H9 (cell line): ENCODE results near the gene MIEF1. TPM values are rescaled to one million over a fixed set of nuclear protein-coding genes. Genes with fewer than 3 reads are reported as not detected.
A peak's percentile ranks its signal among the peaks of the same experiment; 100 is the strongest.

ENCODE experiments used
- DNase-seq: peaks from one replicate; pipeline ENCODE4 v3.0.0-alpha.2; 2017
- H2AFZ ChIP-seq: one replicate; pipeline ENCODE4 v1.6.1; 2013; ENCODE audit warnings: mild to moderate bottlenecking, low read length, control low read depth, moderate library complexity
- H2AK5ac ChIP-seq: 2 replicates; pipeline ENCODE4 v1.6.1; 2013; ENCODE audit warnings: low read length, control low read depth, mixed read lengths; ENCODE audit not compliant: insufficient read length
- H2BK120ac ChIP-seq: one replicate; pipeline ENCODE4 v1.6.1; 2013; ENCODE audit warnings: low read depth, mild to moderate bottlenecking, low read length, control low read depth, inconsistent platforms; ENCODE audit not compliant: poor library complexity, severe bottlenecking
- H2BK12ac ChIP-seq: 2 replicates; pipeline ENCODE4 v1.6.1; 2013; ENCODE audit warnings: low read length, control low read depth, mixed read lengths, low read depth; ENCODE audit not compliant: insufficient read length
- H2BK15ac ChIP-seq: 2 replicates; pipeline ENCODE4 v1.6.1; 2013; ENCODE audit warnings: low read depth, low read length, control low read depth
- H2BK20ac ChIP-seq: one replicate; pipeline ENCODE4 v1.6.1; 2013; ENCODE audit warnings: low read depth, mild to moderate bottlenecking, low read length, control low read depth, inconsistent platforms; ENCODE audit not compliant: poor library complexity, severe bottlenecking
- H2BK5ac ChIP-seq: 2 replicates; pipeline ENCODE4 v1.6.1; 2013; ENCODE audit warnings: low read length, control low read depth, mixed read lengths; ENCODE audit not compliant: insufficient read length
- H3K14ac ChIP-seq: 2 replicates; pipeline ENCODE4 v1.6.1; 2013; ENCODE audit warnings: low read length, control low read depth; ENCODE audit not compliant: insufficient read depth
- H3K18ac ChIP-seq: 2 replicates; pipeline ENCODE4 v1.6.1; 2013; ENCODE audit warnings: low read depth, mild to moderate bottlenecking, mixed read lengths, low read length, control low read depth; ENCODE audit not compliant: insufficient read length
- H3K23ac ChIP-seq: 2 replicates; pipeline ENCODE4 v1.6.1; 2013; ENCODE audit warnings: low read length, control low read depth, mixed read lengths, low read depth; ENCODE audit not compliant: insufficient read length
- H3K23me2 ChIP-seq: 2 replicates; pipeline ENCODE4 v1.6.1; 2013; ENCODE audit warnings: low read depth, mild to moderate bottlenecking, mixed read lengths, low read length, control low read depth; ENCODE audit not compliant: insufficient read length, poor library complexity, severe bottlenecking
- H3K27ac ChIP-seq: 2 replicates; pipeline ENCODE4 v1.5.1; 2013; ENCODE audit warnings: low read length, control low read depth, mixed read lengths, low read depth; ENCODE audit not compliant: insufficient read length
- H3K27me3 ChIP-seq: 2 replicates; pipeline ENCODE4 v1.6.1; 2013; ENCODE audit warnings: low read length, control low read depth, inconsistent platforms; ENCODE audit not compliant: insufficient read depth
- H3K4ac ChIP-seq: 2 replicates; pipeline ENCODE4 v1.6.1; 2013; ENCODE audit warnings: low read depth, mild to moderate bottlenecking, control low read depth, inconsistent platforms, low read length, moderate library complexity
- H3K4me1 ChIP-seq: 2 replicates; pipeline ENCODE4 v1.6.1; 2013; ENCODE audit warnings: low read length, control low read depth, inconsistent platforms; ENCODE audit not compliant: insufficient read depth
- H3K4me2 ChIP-seq: 2 replicates; pipeline ENCODE4 v1.6.1; 2013; ENCODE audit warnings: low read length, control low read depth, mixed read lengths; ENCODE audit not compliant: insufficient read length, insufficient read depth
- H3K56ac ChIP-seq: 2 replicates; pipeline ENCODE4 v1.6.1; 2013; ENCODE audit warnings: low read depth, mild to moderate bottlenecking, mixed read lengths, low read length, control low read depth; ENCODE audit not compliant: insufficient read length
- H3K79me1 ChIP-seq: 2 replicates; pipeline ENCODE4 v1.6.1; 2013; ENCODE audit warnings: low read depth, mild to moderate bottlenecking, moderate library complexity, low read length, control low read depth, inconsistent platforms; ENCODE audit not compliant: insufficient read depth, poor library complexity, severe bottlenecking
- H3K79me2 ChIP-seq: 2 replicates; pipeline ENCODE4 v1.6.1; 2013; ENCODE audit warnings: low read length, control low read depth, inconsistent platforms; ENCODE audit not compliant: insufficient read depth
- H3K9ac ChIP-seq: 2 replicates; pipeline ENCODE4 v1.6.1; 2013; ENCODE audit warnings: low read length, control low read depth, mixed read lengths; ENCODE audit not compliant: insufficient read length; ENCODE audit errors: extremely low read depth
- H3K9me3 ChIP-seq: one replicate; pipeline ENCODE4 v1.6.1; 2013; ENCODE audit warnings: low read depth, low read length, inconsistent platforms; ENCODE audit not compliant: control insufficient read depth
- H3T11ph ChIP-seq: one replicate; pipeline ENCODE4 v1.6.1; 2013; ENCODE audit warnings: mild to moderate bottlenecking, low read length, control low read depth, inconsistent platforms
- H4K20me1 ChIP-seq: one replicate; pipeline ENCODE4 v1.6.1; 2013; ENCODE audit not compliant: control insufficient read depth, insufficient read length, insufficient read depth
- H4K5ac ChIP-seq: 2 replicates; pipeline ENCODE4 v1.6.1; 2013; ENCODE audit warnings: low read depth, mild to moderate bottlenecking, mixed read lengths, low read length, control low read depth; ENCODE audit not compliant: insufficient read length
- H4K8ac ChIP-seq: replicated peaks from 2 replicates; pipeline ENCODE4 v1.6.1; 2013; ENCODE audit warnings: low read length, control low read depth, mixed read lengths, low read depth; ENCODE audit not compliant: insufficient read length
- H4K91ac ChIP-seq: 2 replicates; pipeline ENCODE4 v1.6.1; 2013; ENCODE audit warnings: low read depth, mild to moderate bottlenecking, moderate library complexity, mixed read lengths, low read length, control low read depth; ENCODE audit not compliant: insufficient read length
- H3K27ac Mint-ChIP-seq, 3 experiments: 2 replicates in 2 of 3; 3 replicates in 1 of 3; pipeline ENCODE4 v1.8.0; 2020 to 2021; ENCODE audit warnings: mixed read lengths in 3 of 3, mild to moderate bottlenecking in 1 of 3, moderate library complexity in 1 of 3
- H3K27me3 Mint-ChIP-seq: 2 replicates; pipeline ENCODE4 v1.8.0; 2021; ENCODE audit warnings: low read depth, mild to moderate bottlenecking, moderate library complexity, mixed read lengths
- H3K36me3 Mint-ChIP-seq, 3 experiments: 2 replicates in 2 of 3; 3 replicates in 1 of 3; pipeline ENCODE4 v1.8.0; 2020 to 2021; ENCODE audit warnings: low read depth in 3 of 3, mixed read lengths in 3 of 3; ENCODE audit not compliant: insufficient read depth in 1 of 3
- H3K4me1 Mint-ChIP-seq, 2 experiments: 2 replicates each; pipeline ENCODE4 v1.8.0; 2020; ENCODE audit warnings: mixed read lengths in 2 of 2
- H3K4me3 Mint-ChIP-seq, 2 experiments: 2 replicates in 1 of 2; 3 replicates in 1 of 2; pipeline ENCODE4 v1.8.0; 2020 to 2021; ENCODE audit warnings: mild to moderate bottlenecking in 2 of 2, mixed read lengths in 2 of 2, moderate library complexity in 1 of 2
- H3K9me3 Mint-ChIP-seq, 2 experiments: 2 replicates in 1 of 2; 3 replicates in 1 of 2; pipeline ENCODE4 v1.8.0; 2020; ENCODE audit warnings: mild to moderate bottlenecking in 2 of 2, mixed read lengths in 2 of 2, moderate library complexity in 1 of 2
- CTCF ChIP-seq: fragments of 200-600 bp; sonication (generic); conservative IDR thresholded peaks from 3 replicates; pipeline ENCODE4 v1.8.0; 2021; ENCODE audit warnings: antibody characterized with exemption, mild to moderate bottlenecking
- WGBS: extraction: QIAGEN DNeasy Blood & Tissue Kit; methylation state at CpG from one replicate; pipeline ENCODE4 v1.1.7; 2013; ENCODE audit warnings: missing lambda C conversion rate, low lambda C conversion rate, mixed read lengths; ENCODE audit not compliant: insufficient read length; ENCODE audit errors: extremely low coverage; 5-methylcytosine and 5-hydroxymethylcytosine counted together
- total RNA-seq: library from RNA; stranded (reverse); gene quantifications from 2 replicates; pipeline ENCODE4 v1.2.1, GENCODE V29; 2021

Gene MIEF1
- total RNA-seq, 1 experiment from 2014 or later, result 32.6 TPM

- H3K27ac Mint-ChIP-seq, result no peak overlapping the region
- H2AK5ac ChIP-seq, result no peak overlapping the region
- peaks cover 3% of the 10 kb centered on the region for H3K23me2 ChIP-seq
- peak overlapping the region in 1 of 2 experiments; percentile 68; a peak in 2 of 5 replicates for H3K4me3 Mint-ChIP-seq
- no peaks in the 10 kb centered on the region for H3K79me1 ChIP-seq
- no peak overlapping the region for H3K4ac ChIP-seq
- H3K14ac ChIP-seq, result no peak overlapping the region
- H3K27ac ChIP-seq, result no peak overlapping the region
- no peak overlapping the region for H2AFZ ChIP-seq
- no peaks in the 10 kb centered on the region for H3K79me2 ChIP-seq
- H3K9me3 ChIP-seq, result no peaks in the 10 kb centered on the region
- no peak overlapping the region for H4K5ac ChIP-seq
- no peak overlapping the region for H3K56ac ChIP-seq
- no peak overlapping the region for H2BK12ac ChIP-seq
- H3K27me3 Mint-ChIP-seq, result peaks cover 60% of the 10 kb centered on the region
- no peak overlapping the region for H4K8ac ChIP-seq
- H3K4me1 ChIP-seq, result 0 out of 2 replicates have a peak, but pooled peaks cover 2% of the 10 kb centered on the region
- H3K9me3 Mint-ChIP-seq, result no peaks in the 10 kb centered on the region
- no peak for TF ChIP-seq CTCF
- WGBS, result no CpG with 5 or more reads among the region's 9 CpGs
- no peak overlapping the region for H2BK120ac ChIP-seq
- H2BK5ac ChIP-seq, result no peak overlapping the region
- no peak overlapping the region for H2BK20ac ChIP-seq
- H4K20me1 ChIP-seq, result no peaks in the 10 kb centered on the region
- H4K91ac ChIP-seq, result no peak overlapping the region
- no peak for DNase-seq
- no peak overlapping the region for H2BK15ac ChIP-seq
- no peak overlapping the region for H3K9ac ChIP-seq
- no peak overlapping the region for H3K4me2 ChIP-seq
- H3T11ph ChIP-seq, result no peak overlapping the region
- H3K4me1 Mint-ChIP-seq, result peaks cover 28 to 40% of the 10 kb centered on the region in 2 experiments
- peaks cover 0 to 3% (median 0%) of the 10 kb centered on the region in 3 experiments; a peak in 1 of 7 replicates for H3K36me3 Mint-ChIP-seq
- no peak overlapping the region for H3K23ac ChIP-seq
- H3K18ac ChIP-seq, result no peak overlapping the region
- peaks cover 5% of the 10 kb centered on the region; the same call in 1 of the 2 replicates for H3K27me3 ChIP-seq
Measured at GRCh38 chr22:39453765-39454378, 48.2 kb upstream of the MIEF1 start.
